T47D (cell line): ENCODE results near the gene NIPBL.

ENCODE experiments used
- DNase-seq, 2 experiments: peaks; one replicate each; pipeline versions ENCODE4 v3.0.0 to v3.0.0-alpha.2; 2011 to 2012; ENCODE audit warnings: low read depth in 1 of 2, low spot score in 1 of 2
- JUND ChIP-seq: IDR thresholded peaks from 2 replicates; pipeline ENCODE4 v1.6.1; 2012; ENCODE audit warnings: low read depth
- in situ Hi-C: cut with HindIII; loops from 2 replicates; pipeline ENCODE4 v1.10.0; 2016; ENCODE audit warnings: low sequenced_read_pairs, low pct_unique_long_range_greater_than_20kb

NIPBL gene

DNA sequence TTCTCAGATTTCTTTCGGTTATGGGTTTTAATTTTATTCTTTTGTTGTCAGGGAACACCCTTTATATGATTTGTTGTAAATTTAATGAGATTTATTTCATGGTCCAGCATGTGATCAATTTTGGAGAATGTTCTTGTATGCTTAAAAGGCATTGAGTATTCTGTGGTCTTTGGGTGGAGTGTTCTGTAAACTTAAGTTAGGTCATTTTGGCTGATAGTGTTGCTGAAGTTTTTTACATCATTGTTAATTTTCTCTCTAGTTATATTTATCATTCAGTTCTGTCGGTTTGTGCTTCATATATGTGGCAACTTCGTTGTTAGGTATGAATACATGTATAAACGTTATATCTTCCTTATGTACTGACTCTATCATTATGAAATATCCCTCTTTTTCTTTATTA, 55.5 kb downstream of the NIPBL start:
- no peak for DNase-seq
- in situ Hi-C loops = no loop called here
- no peak for TF ChIP-seq JUND

DNA sequence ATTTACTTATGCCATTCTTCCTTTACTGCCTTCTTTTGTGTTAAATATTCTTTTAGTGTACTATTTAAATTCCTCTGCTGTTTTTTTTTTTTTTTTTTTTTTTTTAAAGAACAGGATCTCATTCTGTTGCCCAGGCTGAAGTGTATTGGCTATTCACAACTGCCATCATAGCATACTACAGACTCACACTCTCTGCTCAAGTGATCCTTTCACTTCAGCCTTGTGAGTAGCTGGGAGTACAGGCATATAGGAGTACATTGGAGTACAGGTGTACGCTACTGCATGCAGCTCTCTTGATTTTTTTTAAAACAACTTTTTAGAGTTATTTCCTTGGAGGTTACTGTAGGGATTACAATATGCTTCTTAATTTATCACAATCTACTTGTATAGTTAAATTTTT, 56.1 kb downstream of the NIPBL start:
- no peak for DNase-seq
- in situ Hi-C loops = no loop called here
- TF ChIP-seq JUND = no peak

DNA sequence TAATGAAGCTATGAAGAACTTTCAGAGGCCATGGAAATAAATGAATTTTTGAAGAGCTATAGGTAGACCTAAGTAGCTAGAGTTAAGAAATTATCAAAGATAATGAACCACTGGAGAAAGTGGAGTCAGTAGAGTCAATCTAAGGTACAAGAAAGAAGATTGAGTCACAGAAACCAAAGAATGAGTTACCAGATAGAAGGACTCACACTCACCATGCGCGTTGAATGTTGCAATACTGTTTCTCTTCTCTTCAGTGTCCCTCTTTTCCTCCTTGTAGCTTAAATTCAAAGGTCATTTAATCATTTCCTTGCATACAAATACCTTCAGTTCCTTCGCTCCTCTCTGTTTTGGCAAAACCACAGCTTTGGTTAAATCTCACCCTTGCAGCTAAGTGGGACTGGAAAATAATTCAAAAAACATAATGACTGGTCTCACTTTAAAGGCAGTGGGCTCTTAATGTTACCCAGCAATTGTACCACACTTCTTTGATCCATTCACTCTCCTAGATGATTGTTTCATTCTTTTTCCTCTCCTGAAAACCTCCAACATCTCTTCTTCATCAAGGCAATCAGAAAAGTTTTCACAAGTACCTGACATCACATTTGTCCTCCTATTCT, 58.3 kb downstream of the NIPBL start:
- in situ Hi-C loops = no loop called here
- no peak for TF ChIP-seq JUND
- no peak for DNase-seq

DNA sequence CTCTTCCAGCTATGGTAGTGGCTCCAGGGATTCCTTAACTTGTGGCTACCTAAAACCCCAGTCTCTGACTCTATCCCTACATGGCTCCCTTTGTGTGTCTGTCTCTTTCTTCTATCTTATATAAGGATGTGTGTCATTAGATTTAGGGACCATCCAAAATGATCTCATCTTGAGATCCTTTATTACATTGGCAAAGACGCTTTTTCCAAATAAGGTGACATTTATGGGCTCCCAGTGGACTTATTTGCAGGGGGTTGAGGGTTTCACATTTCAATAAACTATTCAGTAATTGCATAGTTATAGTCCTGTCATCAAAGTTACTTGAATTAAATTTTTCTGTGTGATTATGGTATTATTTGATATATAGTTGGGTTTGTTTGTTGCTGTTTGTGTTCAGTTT, 59.2 kb downstream of the NIPBL start:
- TF ChIP-seq JUND = no peak
- in situ Hi-C loops = no loop called here
- no peak for DNase-seq

DNA sequence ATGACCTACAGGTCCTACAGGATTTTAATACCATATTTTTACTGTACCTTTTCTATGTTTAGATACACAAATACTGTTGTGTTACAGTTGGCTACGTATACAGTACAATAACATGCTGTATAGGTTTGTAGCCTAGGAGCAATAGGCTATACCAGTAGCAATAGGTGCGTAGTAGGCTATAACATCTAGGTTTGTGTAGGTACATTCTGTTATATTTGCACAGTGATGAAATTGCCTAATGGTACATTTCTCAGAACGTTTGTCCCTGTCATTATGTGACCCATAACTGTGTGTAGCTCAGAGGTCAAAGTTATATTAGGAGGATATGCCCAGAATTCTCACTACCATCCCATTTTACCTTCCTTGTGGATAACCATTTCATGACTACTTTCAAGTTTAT, 59.7 kb downstream of the NIPBL start:
- TF ChIP-seq JUND = no peak
- in situ Hi-C loops = no loop called here
- DNase-seq = no peak

DNA sequence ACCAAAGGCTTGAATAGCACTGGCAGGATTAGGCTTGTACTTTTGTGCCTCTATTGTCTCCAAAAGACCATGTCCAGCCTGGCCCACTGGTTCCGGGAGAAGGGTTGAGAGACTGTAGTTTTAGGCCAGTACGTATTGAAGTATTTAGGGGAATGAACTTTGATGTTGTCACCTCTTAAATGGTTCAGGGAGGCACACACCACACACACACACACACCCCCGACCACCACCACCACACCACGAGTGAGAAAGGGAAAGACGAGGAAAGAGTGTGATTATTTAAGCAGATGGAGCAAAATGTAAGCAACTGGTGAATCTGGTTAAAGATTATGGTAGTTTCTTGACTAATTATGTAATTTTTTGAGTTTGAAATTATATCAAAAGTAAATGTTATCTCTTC, 61.6 kb downstream of the NIPBL start:
- in situ Hi-C loops = no loop called here
- no peak for DNase-seq
- no peak for TF ChIP-seq JUND

DNA sequence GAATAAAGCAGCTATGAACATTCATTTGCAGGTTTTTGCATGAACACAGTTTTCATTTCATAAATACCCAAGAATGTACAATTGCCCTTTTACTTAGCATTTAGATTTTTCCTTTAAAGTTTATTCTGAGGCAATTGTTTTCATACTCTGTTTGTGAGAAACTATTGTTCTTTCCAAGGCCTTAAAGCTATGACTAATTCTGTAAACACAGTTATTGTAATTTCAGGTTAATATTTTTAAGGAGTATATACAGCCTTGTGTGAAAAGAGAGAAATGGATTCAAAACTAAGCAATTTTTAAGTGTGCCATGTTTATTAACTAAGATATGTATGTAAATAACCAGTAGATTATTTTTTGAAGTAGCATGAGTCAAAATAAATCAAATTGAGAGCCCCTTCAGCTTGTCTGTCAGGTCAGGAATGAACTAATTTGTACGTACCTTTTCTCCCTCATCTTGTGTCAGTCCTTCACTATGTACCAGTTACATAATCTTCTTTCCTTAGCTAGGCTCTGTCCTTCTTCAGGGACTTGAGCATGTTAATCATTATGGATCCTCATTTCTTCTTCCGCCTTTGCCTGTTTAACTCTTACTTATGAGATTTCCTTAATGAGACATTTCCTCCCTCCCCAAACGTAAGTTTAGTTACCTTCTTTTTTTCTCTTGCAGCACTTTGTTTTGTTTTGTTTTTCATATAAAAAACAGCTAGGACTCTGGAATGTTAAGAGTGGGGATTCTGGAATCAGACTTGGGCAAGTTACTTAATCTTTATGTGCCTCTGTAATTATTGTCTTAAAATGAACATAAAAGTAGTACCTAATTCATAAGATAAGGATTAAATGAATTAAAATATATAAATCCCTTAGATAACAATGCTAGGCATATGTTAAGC, 63.6 kb downstream of the NIPBL start:
- no peak for DNase-seq
- TF ChIP-seq JUND = no peak
- in situ Hi-C loops = no loop called here

DNA sequence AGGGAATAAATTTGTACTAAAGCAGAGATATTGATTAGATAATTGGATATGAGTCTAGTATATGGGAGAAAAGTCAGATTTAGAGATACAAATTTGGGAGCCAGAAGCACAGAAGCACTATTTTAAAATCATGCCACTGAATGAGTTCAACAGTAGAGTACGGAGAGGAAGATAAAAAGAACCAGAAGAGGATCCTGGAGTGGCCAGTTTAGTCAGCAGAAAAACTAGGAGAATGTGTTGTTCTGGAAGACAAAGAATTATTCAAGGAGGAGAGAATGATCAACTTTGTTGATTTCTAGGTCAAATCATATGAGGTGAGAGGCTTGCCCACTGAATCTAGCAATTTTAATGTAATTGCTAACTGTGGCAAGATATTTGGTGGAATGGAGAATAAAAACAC, 67.0 kb downstream of the NIPBL start:
- DNase-seq = no peak
- no peak for TF ChIP-seq JUND
- in situ Hi-C loops = no loop called here

DNA sequence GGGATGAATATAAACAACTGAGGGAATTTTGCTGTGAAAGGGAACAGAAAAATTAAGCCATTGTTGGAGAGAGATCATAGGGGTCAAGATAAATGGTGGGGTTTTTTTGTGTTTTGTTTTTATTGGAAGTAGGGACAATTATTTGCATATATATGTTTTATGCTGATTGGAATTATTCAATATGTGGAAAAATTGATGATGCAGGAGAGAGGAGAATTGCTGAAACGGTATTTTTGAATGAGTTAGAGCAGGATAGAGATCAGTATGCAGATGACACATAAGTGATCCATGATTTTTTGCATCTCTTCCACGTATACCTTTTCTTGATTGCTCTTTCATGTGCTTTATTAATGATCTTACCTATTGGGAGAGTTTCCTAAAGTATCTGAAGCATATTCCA, 67.5 kb downstream of the NIPBL start:
- in situ Hi-C loops = no loop called here
- no peak for TF ChIP-seq JUND
- no peak for DNase-seq

DNA sequence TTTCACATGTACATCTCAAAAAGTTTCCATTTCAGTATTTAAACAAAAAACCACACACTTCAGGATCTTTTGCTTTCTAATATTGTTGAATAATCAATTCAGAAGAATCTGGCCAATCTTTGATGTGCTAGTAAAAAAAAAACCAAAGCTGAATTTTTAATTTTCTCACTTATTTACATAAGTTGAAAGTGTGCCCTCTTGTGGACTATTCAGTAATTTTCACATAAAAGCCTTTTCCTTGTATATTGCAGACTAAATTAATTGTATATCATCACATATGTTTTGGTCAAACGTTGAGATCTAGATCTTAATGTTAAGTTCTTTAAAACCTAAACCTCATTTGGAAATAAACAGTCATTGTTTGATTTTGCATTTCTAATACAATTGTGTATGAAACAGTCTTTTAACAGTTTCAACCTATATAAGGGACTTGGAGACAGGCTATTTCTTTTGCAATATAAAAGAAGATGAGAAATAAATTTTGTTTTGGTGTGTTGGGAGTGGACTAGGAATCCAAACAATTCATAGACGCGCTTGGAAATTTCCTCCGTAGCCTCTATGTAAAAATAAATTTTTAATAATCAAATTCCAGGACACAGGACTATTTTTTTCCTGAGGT, 68.1 kb downstream of the NIPBL start:
- DNase-seq = peak in 1 of 2 experiments; percentile 60
- in situ Hi-C loops = no loop called here
- TF ChIP-seq JUND = no peak

DNA sequence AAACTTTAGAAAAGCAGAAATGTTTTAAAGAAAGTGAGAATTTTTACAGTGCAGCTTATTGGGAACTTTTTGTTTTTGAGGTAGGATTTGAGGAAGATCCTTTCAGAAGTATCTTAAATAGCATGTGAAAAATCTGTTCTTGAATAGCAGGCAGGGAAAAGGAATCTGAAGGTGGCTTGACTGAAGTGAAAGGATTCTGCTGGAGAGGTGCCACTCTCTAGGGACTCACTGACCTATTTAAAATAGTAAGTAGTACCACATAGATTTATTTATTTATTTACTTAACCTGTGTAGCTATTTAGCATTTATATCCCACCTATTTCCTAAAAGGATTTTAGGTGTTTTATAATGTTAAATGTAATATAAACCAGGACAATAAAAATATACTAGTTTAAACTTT, 69.1 kb downstream of the NIPBL start:
- in situ Hi-C loops = no loop called here
- no peak for DNase-seq
- no peak for TF ChIP-seq JUND

DNA sequence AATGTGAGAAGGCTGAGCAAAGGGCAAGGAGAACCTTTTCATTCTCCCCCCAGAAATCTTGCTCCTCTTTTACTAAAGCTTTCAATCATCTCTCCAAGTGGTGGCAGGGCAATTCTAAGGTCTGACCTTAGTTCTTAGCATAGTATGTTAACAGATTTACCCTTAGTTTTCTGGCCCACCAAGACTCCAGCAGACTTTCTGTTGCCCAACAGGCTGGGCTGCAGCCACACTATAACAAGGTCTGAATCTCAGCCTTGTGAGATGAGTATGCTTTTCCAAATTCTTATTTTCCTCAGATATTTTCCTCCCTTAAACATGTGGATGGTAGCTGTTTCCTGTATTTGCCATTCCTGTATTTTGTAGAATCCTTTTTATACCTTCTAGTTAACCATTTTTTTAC, 69.5 kb downstream of the NIPBL start:
- DNase-seq = no peak
- no peak for TF ChIP-seq JUND
- in situ Hi-C loops = no loop called here

DNA sequence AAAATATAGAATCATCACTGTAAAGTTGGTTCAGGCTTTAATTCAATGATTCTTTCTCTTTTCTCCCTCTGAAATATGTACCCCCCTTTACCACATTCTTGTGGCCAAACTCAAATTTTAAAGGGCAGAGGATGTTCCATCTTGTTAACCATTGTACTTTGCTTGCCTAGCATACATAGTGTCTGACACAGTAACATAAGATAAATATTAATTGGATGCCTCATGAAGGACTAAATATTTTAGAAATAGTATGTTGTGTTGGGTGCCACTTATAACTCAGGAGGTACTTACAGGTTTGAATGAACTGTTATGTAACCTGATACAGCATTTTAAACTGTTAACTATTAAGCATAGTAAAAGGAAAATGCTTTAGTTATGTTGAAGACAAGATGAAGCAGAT, 71.5 kb downstream of the NIPBL start:
- DNase-seq = no peak
- TF ChIP-seq JUND = no peak
- in situ Hi-C loops = no loop called here
